Hepatocyte (in vitro differentiated cells): ENCODE results near the gene AKR1B15. TPM values are rescaled to one million over a fixed set of nuclear protein-coding genes. Genes with fewer than 3 reads are reported as not detected.

Source experiments
- DNase-seq: peaks from one replicate; pipeline ENCODE4 v3.0.0-alpha.2; 2016; ENCODE audit warnings: low spot score
- H2AFZ ChIP-seq: fragments of 200-600 bp; sonication (generic); 2 replicates; pipeline ENCODE4 v1.6.0; 2016; ENCODE audit warnings: antibody characterized with exemption, mild to moderate bottlenecking
- H3K27ac ChIP-seq: fragments of 200-600 bp; sonication (generic); 2 replicates; pipeline ENCODE4 v1.5.1; 2016; ENCODE audit warnings: mild to moderate bottlenecking
- H3K27me3 ChIP-seq: fragments of 200-600 bp; sonication (generic); 2 replicates; pipeline ENCODE4 v1.6.1; 2016
- H3K36me3 ChIP-seq: fragments of 200-600 bp; sonication (generic); replicated peaks from 2 replicates; pipeline ENCODE4 v1.5.1; 2016; ENCODE audit warnings: low read depth; ENCODE audit not compliant: insufficient read depth
- H3K4me1 ChIP-seq: fragments of 200-600 bp; sonication (generic); 2 replicates; pipeline ENCODE4 v1.5.1; 2016; ENCODE audit warnings: mild to moderate bottlenecking, moderate library complexity; ENCODE audit not compliant: insufficient read depth
- H3K4me2 ChIP-seq: fragments of 200-600 bp; sonication (generic); 2 replicates; pipeline ENCODE4 v1.6.0; 2016
- H3K4me3 ChIP-seq: fragments of 200-600 bp; sonication (generic); 2 replicates; pipeline ENCODE4 v1.5.1; 2016; ENCODE audit warnings: mild to moderate bottlenecking
- H3K79me2 ChIP-seq: fragments of 200-600 bp; sonication (generic); 2 replicates; pipeline ENCODE4 v1.6.0; 2017; ENCODE audit warnings: mild to moderate bottlenecking
- H3K9me2 ChIP-seq: fragments of 200-600 bp; sonication (generic); replicated peaks from 2 replicates; pipeline ENCODE4 v1.6.0; 2017; ENCODE audit warnings: mild to moderate bottlenecking; ENCODE audit not compliant: insufficient read depth
- H3K9me3 ChIP-seq: fragments of 200-600 bp; sonication (generic); 2 replicates; pipeline ENCODE4 v1.5.1; 2016; ENCODE audit warnings: low read depth, mild to moderate bottlenecking
- H4K20me1 ChIP-seq: fragments of 200-600 bp; sonication (generic); 2 replicates; pipeline ENCODE4 v1.6.0; 2016; ENCODE audit warnings: mild to moderate bottlenecking; ENCODE audit not compliant: insufficient read depth, poor library complexity, severe bottlenecking
- EZH2 ChIP-seq: fragments of 200-600 bp; sonication (generic); IDR thresholded peaks from 2 replicates; pipeline ENCODE4 v1.6.1; 2016; ENCODE audit warnings: antibody characterized with exemption, mild to moderate bottlenecking, borderline replicate concordance
- EZH2phosphoT487 ChIP-seq: fragments of 200-600 bp; sonication (generic); IDR thresholded peaks from one replicate; pipeline ENCODE4 v1.6.1; 2018; ENCODE audit warnings: antibody characterized with exemption, mild to moderate bottlenecking, low read depth, moderate library complexity; ENCODE audit not compliant: unreplicated experiment, severe bottlenecking
- WGBS: methylation state at CpG from one replicate; pipeline ENCODE4 v1.1.6; 2016; ENCODE audit warnings: low lambda C conversion rate; ENCODE audit errors: missing lambda C conversion rate; 5-methylcytosine and 5-hydroxymethylcytosine counted together
- polyA plus RNA-seq: library from polyadenylated mRNA; unstranded; fragments of >200 nt; fragmentation: Nextera tagmentation; extraction: Ambion mirVana; gene quantifications from 2 replicates; pipeline ENCODE4 v1.2.1, GENCODE V29; 2016
- total RNA-seq: library from RNA; depleted of rRNA; stranded (reverse); fragments of >200 nt; gene quantifications from 2 replicates; pipeline ENCODE4 v1.2.3, GENCODE V29; 2014
- TF ChIP-seq, protein P1 (sequence below): fragments of 200-600 bp; sonication (generic); IDR thresholded peaks from 2 replicates; pipeline ENCODE4 v1.5.1; 2016; ENCODE audit warnings: antibody characterized with exemption, mild to moderate bottlenecking; ENCODE audit not compliant: poor library complexity

AKR1B15 gene
- total and polyA plus RNA-seq, 2 experiments from 2014 or later = 6.3 to 13.7 TPM

DNA sequence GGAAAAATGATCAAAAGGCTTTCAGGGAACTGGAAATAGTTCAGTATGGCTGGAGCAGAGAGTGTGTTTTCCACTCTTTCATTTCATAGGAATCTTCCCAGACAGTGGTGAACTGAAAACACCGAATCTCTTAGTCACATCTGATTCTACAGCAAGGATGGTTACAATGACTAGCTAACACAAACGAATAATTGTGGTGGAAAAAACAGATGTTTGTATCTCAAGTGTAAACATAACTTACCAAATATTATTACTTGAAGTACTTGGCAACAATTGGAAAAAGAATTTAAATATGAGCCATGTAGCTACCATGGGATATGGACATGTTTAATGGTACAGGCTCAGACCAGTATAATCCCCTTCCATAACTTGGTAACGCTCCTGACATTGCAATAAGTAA is 76.6 kb downstream of the AKR1B15 start:
- no peaks in the 10 kb centered on the region for H3K36me3 ChIP-seq
- no peak for DNase-seq
- no peak overlapping the region for H2AFZ ChIP-seq
- H3K9me2 ChIP-seq = no peaks in the 10 kb centered on the region
- no peak overlapping the region for H3K4me3 ChIP-seq
- WGBS = 75% methylated on average over 3 of the region's 3 CpGs
- no peaks in the 10 kb centered on the region for H4K20me1 ChIP-seq
- H3K4me2 ChIP-seq = no peak overlapping the region
- H3K27me3 ChIP-seq = peaks cover 23% of the 10 kb centered on the region
- no peaks in the 10 kb centered on the region for H3K4me1 ChIP-seq
- TF ChIP-seq, protein P1, sequence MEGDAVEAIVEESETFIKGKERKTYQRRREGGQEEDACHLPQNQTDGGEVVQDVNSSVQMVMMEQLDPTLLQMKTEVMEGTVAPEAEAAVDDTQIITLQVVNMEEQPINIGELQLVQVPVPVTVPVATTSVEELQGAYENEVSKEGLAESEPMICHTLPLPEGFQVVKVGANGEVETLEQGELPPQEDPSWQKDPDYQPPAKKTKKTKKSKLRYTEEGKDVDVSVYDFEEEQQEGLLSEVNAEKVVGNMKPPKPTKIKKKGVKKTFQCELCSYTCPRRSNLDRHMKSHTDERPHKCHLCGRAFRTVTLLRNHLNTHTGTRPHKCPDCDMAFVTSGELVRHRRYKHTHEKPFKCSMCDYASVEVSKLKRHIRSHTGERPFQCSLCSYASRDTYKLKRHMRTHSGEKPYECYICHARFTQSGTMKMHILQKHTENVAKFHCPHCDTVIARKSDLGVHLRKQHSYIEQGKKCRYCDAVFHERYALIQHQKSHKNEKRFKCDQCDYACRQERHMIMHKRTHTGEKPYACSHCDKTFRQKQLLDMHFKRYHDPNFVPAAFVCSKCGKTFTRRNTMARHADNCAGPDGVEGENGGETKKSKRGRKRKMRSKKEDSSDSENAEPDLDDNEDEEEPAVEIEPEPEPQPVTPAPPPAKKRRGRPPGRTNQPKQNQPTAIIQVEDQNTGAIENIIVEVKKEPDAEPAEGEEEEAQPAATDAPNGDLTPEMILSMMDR = no peak
- TF ChIP-seq EZH2 = no peak
- TF ChIP-seq EZH2phosphoT487 = no peak
- no peaks in the 10 kb centered on the region for H3K79me2 ChIP-seq
- no peak overlapping the region for H3K27ac ChIP-seq
- H3K9me3 ChIP-seq = no peaks in the 10 kb centered on the region

DNA sequence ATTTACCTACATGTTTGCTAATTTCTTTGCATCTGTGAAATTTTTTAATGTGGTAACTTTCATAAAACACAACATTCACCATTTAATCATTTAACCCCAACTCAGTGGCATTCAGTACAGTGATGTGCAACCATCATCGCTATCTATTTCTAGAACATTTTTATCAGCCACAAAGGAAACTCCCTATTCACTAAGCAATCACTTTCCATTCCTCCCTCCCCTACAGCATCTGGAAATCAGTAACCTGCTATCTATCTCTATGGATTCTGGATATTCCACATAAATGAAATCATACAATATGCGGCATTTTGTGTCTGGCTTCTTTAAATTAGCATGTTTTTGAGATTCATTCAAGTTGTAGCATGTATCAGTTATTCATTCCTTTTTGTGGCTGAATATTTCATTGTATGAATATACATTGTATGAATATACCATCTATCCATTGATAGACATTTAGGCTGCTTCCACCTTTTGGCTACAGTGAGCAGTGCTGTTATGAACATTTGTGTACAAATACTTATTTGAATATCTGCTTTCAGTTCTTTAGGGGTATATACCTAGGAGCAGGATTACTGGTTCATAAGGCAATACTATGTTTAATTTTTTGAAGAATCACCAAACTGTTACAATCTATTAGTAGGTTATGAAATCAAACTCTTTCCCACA is 78.3 kb downstream of the AKR1B15 start:
- DNase-seq = no peak
- Histone ChIP-seq H4K20me1 (no peaks in the 10 kb centered on the region), H3K9me3 (no peaks in the 10 kb centered on the region), H3K4me2 (no peak overlapping the region), H3K4me1 (no peaks in the 10 kb centered on the region), H2AFZ (no peak overlapping the region), H3K9me2 (no peaks in the 10 kb centered on the region), H3K79me2 (no peaks in the 10 kb centered on the region), H3K27me3 (peaks cover 23% of the 10 kb centered on the region), H3K27ac (no peak overlapping the region), H3K36me3 (no peaks in the 10 kb centered on the region), H3K4me3 (no peak overlapping the region)
- no peak for TF ChIP-seq EZH2phosphoT487
- TF ChIP-seq, protein P1 = no peak
- no peak for TF ChIP-seq EZH2
- WGBS = 97% methylated on average over 2 of the region's 2 CpGs

DNA sequence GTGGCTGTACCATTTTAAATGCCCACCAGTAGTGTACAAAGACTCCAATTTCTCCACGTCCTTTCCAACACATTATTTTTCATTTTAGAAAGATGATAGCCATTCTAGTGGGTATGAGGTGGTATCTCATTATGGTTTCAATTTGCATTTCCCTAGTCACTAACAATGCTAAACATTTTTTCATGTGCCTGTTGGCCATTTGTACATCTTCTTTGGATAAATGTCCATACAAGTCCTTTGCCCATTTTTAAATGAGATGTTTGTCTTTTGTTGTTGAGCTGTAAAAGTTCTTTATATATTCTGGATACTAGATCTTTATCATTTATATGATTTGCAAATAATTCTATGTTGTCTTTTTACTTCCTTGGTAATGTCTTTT is 78.9 kb downstream of the AKR1B15 start:
- no peaks in the 10 kb centered on the region for H3K36me3 ChIP-seq
- TF ChIP-seq EZH2phosphoT487 (no peak), EZH2 (no peak)
- TF ChIP-seq, protein P1 = no peak
- H3K4me2 ChIP-seq = no peak overlapping the region
- no peaks in the 10 kb centered on the region for H3K79me2 ChIP-seq
- H3K4me1 ChIP-seq = no peaks in the 10 kb centered on the region
- H4K20me1 ChIP-seq = no peaks in the 10 kb centered on the region
- no peak overlapping the region for H3K27ac ChIP-seq
- H3K9me2 ChIP-seq = no peaks in the 10 kb centered on the region
- H3K27me3 ChIP-seq = peaks cover 23% of the 10 kb centered on the region
- WGBS = 0% methylated on average over 1 of the region's 1 CpG
- H3K9me3 ChIP-seq = no peaks in the 10 kb centered on the region
- H3K4me3 ChIP-seq = no peak overlapping the region
- no peak for DNase-seq
- no peak overlapping the region for H2AFZ ChIP-seq

DNA sequence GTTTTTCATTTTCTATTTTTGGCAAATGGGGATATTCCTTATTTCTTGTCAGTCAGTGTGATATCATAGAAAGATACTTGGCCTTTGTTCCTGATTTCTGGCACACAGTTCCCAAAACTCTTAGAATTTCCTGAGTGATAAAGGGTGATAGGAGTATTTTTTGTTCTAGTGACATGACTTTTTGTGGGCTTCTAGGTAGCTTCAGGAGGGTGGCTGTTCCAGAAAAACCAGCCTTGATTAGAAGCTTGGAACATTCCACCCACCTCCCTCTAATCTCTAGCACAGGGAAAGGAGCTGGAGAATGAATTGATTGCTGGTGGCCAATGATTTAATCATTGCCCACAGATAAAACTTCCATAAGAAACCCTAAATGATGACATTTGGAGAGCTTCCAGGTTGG is 80.5 kb downstream of the AKR1B15 start:
- peaks cover 23% of the 10 kb centered on the region for H3K27me3 ChIP-seq
- H3K36me3 ChIP-seq = no peaks in the 10 kb centered on the region
- no peak overlapping the region for H2AFZ ChIP-seq
- no peak overlapping the region for H3K27ac ChIP-seq
- TF ChIP-seq EZH2phosphoT487 = no peak
- TF ChIP-seq, protein P1 = no peak
- no peak for TF ChIP-seq EZH2
- DNase-seq = no peak
- H3K4me1 ChIP-seq = no peaks in the 10 kb centered on the region
- H3K4me2 ChIP-seq = no peak overlapping the region
- H3K9me2 ChIP-seq = no peaks in the 10 kb centered on the region
- H3K79me2 ChIP-seq = no peaks in the 10 kb centered on the region
- H4K20me1 ChIP-seq = no peaks in the 10 kb centered on the region
- no peaks in the 10 kb centered on the region for H3K9me3 ChIP-seq
- H3K4me3 ChIP-seq = no peak overlapping the region
